HG02981 (cell line): ENCODE measurements around the gene NUMBL.
"Not testable (repeated sequence)": the region's sequence is repeated elsewhere in the genome, so short reads cannot be mapped to it uniquely, and the experiment has no call there.

Experiments
- ATAC-seq: cut with Tn5 transposase; IDR thresholded peaks from one replicate; pipeline ENCODE4 v1.9.1; 2021; ENCODE audit warnings: mild to moderate bottlenecking, moderate library complexity; ENCODE audit not compliant: unreplicated experiment

NUMBL gene

GRCh38 chr19:40667602-40668001, 22.8 kb downstream of the NUMBL start:
- no peak for ATAC-seq

DNA sequence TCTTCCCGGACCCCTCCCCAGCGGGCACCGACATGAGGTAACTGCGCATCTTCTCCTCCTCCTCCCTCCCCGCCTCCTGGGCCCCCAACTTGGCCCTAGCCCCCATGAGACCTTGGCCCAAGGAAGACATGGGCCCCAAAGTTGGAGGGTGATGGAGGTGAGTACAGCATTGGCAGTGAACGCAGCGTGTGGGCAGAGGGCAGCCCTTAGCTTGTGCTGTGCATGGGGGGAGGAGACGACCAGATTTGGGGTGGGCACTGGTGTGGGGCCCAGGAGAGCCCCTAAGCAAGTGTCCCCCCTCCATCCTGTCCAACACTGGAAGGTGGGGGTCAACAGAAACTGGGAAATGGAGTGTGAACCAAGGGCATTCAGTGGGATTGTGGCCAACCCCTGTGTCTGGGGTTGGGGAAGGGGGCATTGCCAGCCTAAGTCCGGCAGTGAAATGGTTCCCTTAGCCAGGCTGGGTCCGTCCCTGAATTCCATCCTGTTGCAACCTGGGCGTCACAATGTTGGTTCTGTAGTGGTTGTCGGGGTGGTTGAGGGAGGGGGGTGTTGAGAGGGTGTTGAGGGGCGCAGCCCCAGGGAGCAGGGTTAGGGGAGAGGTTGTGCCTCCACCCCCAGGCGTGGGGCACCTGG, 23.5 kb downstream of the NUMBL start:
- ATAC-seq: no peak

DNA sequence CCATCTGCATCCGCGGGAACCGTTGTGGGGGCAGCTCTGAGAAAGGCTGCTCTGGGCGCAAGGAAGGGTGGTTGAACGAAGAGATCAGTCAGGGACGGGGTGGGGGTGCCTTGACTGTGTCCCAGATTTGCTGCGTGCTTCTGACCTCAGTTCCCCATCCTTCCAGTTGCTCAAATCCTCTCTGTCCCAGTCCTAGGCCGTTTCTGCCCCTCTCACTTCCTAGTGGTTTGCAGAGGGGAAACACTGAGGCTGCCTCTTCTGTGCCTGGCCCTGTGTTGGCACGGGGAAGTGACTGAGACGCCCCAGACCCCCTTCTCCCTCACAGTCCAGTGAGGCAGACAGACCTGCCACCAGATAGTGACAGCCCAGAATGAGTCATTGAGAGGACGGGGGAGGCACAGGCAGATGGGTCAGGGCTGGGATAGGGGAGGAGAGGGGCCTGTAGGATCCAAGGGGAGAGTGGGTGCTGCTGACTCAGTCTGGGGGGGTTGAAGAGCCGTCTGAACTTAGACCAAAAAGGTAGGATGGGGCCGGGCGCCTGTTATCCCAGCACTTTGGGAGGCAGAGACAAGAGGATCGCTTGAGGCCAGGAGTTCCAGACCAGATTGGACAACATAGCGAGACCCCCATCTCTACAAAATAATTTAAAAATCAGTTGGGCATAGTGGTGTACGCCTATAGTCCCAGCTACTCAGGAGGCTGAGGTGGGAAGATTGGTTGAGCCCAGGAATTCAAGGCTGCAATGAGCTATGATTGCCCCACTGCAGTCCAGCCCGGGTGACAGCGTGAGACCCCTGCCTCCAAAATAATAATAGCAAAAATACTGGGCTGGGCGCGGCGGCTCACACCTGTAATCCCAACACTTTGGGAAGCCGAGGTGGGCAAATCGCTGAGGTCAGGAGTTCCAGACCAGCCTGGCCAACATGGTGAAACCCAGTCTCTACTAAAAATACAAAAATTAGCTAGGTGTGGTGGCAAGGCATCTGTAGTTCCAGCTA, 26.5 kb downstream of the NUMBL start:
- ATAC-seq: no peak

- peak; percentile 79 for ATAC-seq
Measured at GRCh38 chr19:40662925-40663694, 27.3 kb downstream of the NUMBL start.

DNA sequence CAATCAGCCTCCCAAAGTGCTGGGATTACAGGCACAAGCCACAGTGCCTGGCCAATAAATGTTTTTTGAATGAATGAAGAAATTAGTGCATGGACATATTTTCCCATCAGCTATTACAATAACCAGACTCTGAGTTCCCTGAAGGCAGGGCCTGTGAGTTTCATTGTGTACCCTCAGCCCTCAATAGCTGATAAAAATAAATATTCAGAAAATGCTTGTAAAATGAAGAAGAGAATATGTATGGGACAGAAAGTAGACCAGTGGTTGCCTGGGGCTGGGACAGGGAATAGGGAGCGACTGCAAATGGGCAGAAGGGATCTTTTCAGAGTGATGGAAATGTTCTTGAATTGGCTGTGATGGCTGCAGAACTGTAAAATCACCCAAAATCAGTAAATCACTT, 28.8 kb downstream of the NUMBL start:
- no peak for ATAC-seq

DNA sequence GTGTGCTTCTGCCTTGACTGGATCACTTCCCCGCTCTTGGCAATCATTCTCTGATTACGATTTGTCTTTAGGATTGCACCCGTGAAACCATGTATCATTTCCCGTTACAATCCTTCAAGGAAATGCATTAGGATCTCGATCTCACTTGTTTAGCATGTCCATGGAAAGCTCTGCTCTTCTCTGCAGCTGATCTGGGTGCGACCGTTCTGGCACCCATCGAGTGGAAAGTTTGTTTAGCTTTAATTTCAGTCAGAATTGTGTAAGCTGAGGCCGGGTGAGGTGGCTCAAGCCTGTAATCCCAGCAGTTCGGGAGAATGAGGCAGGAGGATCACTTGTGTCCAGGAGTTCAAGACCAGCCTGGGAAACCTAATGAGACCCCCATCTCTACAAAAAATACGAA, 30.9 kb downstream of the NUMBL start:
- no peak for ATAC-seq

- ATAC-seq: no peak
Measured at GRCh38 chr19:40659116-40659515, 31.3 kb downstream of the NUMBL start.

GRCh38 chr19:40658031-40658430, 32.4 kb downstream of the NUMBL start:
- no peak for ATAC-seq

DNA sequence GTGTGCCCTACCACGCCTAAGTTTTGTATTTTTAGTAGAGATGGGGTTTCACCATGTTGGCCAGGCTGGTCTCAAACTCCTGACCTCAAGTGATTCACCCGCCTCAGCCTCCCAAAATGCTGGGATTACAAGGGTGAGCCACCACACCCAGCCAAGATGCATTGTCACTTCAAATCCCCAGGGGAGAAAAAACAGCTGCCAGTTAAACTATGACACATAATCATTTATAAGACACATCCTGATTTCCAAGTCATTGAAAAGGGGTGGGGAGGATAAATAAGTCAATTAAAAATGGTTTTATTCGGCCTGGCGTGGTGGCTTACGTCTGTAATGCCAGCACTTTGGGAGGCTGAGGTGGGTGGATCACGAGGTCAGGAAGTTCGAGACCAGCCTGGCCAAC, 34.8 kb downstream of the NUMBL start:
- not testable (repeated sequence) for ATAC-seq

DNA sequence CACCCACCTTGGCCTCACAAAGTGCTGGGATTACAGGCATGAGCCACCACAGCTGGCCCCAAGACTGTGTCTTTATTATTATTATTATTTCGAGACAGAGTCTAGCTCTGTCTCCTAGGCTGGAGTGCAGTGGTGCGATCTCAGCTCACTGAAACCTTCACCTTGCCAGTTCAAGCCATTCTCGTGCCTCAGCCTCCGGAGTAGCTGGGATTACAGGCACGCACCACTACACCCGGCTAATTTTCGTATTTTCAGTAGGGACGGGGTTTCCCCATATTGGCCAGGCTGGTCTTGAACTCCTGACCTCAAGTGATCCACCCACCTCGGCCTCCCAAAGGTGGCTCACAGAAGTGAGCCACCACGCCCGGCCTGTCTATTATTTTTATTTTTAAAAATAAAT, 38.1 kb downstream of the NUMBL start:
- ATAC-seq: not testable (repeated sequence)

DNA sequence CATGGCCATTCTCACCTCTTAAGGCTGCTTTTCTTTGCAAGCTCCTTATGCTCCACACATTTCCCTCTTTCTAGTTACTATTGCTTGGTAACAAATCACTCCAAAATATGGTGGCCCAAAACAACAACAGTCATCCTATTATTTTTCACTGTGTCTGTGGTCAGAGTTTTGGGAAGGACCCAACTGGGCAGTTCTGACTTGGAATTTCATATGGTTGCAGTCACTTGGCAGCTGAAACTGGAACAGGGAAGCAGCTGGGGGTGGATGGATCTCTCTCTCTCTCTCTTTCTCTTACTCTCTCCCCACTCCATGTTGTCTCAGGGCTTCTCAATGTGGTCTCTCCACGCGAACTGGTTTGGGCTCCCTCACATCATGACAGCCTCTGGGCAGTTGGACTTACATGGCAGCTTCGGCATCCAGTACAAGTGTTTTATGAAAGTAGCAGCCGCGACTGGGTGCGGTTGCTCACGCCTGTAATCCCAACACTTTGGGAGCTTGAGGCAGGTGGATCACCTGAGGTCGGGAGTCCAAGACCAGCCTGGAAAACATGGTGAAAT, 39.6 kb downstream of the NUMBL start:
- ATAC-seq: no peak

GRCh38 chr19:40649903-40650675, 40.4 kb downstream of the NUMBL start:
- ATAC-seq: not testable (repeated sequence)

DNA sequence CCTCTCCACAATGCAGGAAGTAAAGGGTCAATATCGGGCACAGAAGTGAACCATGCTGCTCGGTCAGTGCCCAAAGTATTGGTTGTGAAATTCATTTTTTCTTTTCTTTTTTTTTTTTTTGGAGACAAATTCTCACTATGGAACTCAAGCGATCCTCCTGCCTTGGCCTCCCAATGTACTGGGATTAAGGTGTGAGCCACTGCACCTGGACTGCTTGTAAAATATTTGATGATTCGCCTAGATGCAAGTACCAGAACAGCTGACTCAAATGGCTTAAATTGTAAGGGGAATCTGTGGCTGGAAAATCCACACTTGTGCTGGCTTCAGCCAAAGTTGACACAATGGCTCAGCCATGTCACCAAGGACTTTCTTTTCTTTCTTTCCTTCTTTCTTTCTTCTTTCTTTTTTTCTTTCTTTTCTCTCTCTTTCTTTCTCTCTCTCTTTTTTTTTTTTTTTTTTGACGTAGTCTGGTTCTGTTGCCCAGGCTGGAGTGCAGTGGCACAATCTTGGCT, 43.7 kb downstream of the NUMBL start:
- no peak for ATAC-seq

DNA sequence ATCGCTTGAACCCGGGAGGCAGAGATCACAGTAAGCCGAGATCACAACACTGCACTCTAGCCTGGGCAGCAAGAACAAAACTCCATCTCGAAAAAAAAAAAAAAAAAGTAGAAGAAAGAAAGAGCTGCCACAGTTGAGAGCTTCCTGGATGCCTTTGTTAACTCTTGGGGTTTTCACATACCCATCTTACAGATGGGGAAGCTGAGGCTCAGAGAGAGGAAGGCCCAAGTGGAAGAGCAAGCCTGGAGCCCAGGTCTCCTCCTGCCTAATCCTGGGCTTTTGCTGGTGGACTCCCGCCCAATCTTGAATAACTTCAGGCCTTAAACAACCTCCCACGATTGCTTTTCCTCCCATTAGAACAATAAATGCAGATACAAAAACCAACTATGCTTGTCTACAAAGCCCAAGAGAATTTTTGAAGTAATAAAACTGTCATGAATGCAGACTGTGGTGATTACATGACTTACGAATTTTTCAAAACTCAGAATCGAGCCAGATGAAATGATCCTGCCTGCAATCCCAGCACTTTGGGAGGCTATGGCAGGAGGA, 47.6 kb downstream of the NUMBL start:
- ATAC-seq: no peak

DNA sequence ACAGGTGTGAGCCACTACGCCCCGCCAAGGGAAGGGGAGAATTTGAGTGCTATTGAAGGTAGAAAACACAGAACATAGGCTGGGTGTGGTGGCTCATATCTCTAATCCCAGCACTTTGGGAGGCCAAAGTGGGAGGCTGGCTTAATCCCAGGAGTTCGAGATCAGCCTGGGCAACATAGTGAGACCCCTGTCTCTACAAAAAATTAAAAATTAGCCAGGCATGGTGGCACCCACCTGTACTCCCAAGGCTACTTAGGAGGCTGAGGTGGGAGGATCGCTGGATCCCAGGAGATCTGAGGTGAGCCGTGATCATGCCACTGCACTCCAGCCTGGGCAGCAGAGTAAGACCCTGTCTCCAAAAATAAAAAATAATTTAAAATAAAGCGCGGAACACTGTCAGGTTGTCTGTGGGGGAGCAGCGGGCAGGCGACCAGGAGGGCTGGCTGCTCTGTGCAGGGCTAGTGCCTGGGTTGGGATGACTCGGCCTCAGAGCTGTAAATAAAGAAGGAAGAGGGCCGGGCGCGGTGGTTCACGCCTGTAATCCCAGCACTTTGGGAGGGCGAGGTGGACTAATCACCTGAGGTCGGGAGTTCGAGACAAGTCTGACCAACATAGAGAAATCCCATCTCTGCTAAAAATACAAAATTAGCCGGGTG, 48.3 kb downstream of the NUMBL start:
- no peak for ATAC-seq

GRCh38 chr19:40641281-40641680, 49.2 kb downstream of the NUMBL start:
- ATAC-seq: no peak

DNA sequence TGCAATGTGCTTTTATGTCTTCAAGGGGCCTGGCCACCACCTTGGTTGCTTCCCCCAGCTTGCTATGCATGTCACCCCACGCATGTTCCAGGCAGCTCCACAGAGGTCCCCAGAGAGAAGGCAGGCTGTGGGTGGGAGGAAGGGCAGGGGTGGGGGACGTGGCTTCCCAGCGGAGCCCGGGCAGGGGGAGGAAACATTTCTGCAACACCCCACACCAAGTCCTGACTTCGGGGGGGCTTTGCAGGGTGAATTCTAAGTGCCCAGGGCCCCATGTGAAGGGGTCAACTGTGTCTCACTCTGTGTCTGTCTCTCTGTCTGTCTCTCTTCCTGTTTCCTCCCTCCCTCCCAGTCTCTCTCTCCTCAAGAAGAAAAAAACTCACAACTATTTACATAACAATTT, 49.7 kb downstream of the NUMBL start:
- ATAC-seq: no peak

DNA sequence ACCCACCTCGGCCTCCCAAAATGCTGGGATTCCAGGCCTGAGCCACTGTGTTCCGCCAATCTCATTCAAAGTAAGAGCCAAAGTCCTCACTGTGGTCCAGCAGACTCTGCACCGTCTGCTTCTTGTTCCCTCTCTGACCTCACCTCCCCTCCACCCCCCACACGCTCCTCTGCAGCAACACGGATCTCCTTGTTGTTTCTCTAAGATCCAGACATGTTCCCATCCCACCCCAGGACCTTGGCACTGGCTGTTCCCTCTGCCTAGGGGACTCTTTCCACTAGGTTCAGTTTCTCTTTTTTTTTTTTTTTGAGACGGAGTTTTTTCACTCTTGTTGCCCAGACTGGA, 50.8 kb downstream of the NUMBL start:
- ATAC-seq: no peak

DNA sequence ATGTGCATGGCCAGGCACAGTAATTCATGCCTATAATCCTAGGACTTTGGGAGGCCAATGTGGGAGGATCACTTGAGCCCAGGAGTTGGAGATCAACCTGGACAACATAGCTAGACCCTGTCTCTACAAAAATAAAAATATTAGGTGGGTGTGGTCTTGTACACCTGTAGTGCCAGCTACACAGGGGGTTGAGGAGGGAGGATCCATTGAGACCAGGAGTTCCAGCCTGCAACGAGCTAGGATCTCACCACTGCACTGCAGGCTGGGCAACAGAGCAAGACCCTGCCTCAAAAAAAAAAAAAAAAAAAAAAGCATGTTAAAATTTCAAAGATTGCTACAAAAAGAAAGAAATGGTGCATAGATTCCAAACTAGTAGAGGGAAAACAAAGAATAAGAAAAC, 52.1 kb downstream of the NUMBL start:
- ATAC-seq: no peak
